ENCODE results near the gene C10orf105. TPM values are rescaled to one million over a fixed set of nuclear protein-coding genes. Genes with fewer than 3 reads are reported as not detected.

Gene C10orf105, protein sequence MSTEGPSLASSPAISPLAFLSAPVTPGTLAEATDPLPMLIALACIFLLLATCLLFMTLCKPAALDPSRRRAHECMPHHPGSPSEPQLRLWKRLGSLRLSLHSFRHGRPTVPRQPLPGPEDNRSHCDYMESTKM
- total RNA-seq, result under 0.01 TPM in 1 of 2 replicates, not detected in the other

DNA sequence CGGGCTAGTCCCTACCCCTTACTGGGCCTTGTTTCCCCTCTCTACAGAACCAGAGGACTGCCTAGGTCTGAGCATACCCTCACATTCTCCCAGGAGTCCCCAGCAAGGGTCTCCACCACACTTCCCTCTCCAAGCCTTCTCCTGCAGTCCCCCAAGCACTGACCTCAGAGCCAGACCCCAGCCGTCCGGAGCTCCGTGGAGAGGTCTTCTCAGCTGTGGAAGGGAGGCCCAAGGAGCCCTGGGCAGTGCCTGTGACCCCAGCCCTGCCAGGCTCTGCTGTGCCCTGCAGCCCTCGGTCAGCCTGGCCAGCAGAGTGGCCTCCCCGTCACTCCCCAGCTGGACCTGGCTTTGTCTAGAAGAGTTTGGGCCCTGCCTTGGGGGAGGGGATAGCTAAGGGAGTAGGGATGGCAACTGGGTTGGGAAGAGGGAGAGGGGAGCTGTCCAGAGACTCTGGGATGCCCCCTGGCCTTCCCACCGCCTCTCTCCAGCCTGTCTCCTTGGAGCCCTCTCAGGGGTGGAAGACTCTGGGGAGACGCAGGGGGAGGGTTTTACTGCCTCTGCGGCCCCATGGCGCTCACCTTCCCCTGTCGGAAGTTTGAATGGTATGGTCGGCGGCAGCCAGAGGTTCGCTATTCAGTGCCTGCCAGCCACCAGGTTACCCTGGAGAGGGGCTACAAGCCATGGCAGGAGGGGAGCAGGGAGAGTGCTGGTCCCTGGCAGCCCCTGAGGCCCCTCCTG, at the start of gene C10orf105:
TSS of gene C10orf105 (minus strand) at position 315 of the 738 bp plus-strand sequence. CDS start 3,441 bp downstream, outside the sequence.
- no peak for DNase-seq (ENCODE audit: low read depth in 2 of 2)

DNA sequence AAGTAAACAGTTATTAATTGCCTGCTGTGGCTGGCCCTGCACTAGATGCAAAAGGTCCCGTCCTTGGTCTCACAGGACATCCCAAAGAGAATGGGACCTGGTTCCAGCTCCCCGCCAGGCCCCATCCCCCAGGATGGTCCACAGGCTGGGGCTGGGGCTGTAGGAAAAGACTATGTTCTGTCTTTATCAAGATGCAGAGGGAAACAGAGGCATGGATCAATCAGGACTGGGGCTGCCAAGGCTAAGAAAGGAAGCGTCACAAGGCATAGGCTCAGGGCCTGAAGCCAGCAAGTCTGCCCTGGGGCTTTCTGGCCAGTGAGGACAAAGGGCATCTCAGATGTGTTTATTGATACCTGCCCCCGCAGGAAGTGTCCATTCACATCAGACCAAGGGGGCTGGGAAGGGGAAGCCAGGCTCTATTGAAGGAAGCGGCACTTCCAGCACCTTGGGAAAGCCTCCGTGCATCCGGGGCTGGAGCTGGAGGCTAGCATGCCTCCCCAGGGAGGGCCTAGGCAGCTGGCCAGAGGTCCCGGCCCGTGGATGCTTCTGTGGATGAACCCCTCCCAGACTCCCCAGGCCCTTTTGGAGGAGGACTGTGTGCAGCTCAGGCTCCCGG, 48.0 kb upstream of the C10orf105 start:
- peak in 1 of 2 donors; percentile 48 for DNase-seq (ENCODE audit: low read depth in 2 of 2)

DNA sequence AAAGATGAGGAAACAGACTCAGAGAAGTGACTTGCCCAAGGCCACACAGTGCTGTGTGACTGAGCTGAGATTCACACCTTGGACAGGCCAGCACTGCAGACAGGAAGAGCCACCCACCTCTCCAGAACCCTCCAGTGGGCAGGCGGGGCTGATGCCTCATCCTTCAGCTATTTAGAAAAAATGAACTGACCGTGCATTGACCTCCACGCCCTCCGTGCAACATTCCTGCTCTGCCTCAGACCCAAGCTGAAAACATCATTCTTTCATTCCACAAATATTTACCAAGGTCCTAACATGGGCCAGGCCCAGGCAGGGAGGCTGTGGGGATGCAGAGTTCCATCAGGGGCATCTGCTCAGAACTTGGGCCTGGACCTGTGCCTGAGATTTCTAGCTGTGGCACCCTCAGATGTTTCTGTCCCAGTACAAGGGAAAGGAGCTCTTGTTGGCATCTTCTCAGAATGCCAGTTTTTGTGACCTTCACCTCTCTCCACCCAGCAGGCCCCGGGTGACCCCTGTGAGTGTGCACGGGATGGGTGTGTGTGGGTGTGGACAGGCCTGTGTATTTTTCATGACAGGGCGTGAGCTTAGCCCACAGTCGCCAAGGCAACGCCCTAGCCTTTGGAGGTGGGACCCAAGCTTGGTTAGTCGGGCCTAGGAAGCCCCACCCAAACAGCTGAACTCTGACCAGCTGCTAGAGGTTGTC, 47.3 kb upstream of the C10orf105 start:
- peak; percentile 54 to 68 for DNase-seq (ENCODE audit: low read depth in 2 of 2)

DNA sequence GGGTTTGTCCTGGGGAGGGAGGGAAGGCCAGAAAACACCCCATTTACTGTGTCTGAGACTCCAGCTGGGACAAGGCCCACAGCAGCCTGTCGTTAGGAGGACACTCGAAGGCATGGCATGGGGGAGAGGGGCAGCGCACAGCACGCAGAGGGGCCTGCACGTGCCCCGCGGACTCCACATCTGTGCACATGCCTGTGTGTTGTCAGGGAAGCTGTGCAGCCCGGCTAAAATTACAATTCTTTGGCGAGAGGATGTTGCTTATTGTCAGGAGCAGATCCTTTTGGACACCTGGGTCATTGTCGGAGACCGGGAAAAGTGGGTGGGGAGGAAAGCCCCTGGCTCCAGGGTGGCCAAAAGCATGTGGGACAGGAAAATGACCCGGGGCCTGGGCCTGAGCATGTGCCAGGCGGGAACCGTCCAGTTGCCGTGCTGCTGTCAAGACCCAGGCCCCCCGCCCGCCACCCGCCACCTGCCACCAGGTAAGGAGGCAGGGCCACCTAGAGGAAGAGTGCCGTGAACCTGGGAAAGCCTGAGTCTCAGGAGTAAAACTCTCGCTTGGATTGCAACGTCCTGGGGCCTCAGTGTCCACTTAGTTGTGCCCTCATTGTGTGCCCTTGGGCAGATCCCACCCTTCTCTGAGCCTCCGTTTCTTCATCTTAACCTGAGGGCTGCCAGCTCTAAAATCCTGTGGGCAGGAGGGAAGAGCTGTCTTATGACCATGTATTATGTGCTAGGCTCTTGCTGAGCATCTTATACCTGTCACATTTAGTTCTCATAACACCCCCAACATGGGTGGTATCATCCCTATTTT, 46.5 kb upstream of the C10orf105 start:
- DNase-seq (ENCODE audit: low read depth in 2 of 2), result peak; percentile 12 to 38

DNA sequence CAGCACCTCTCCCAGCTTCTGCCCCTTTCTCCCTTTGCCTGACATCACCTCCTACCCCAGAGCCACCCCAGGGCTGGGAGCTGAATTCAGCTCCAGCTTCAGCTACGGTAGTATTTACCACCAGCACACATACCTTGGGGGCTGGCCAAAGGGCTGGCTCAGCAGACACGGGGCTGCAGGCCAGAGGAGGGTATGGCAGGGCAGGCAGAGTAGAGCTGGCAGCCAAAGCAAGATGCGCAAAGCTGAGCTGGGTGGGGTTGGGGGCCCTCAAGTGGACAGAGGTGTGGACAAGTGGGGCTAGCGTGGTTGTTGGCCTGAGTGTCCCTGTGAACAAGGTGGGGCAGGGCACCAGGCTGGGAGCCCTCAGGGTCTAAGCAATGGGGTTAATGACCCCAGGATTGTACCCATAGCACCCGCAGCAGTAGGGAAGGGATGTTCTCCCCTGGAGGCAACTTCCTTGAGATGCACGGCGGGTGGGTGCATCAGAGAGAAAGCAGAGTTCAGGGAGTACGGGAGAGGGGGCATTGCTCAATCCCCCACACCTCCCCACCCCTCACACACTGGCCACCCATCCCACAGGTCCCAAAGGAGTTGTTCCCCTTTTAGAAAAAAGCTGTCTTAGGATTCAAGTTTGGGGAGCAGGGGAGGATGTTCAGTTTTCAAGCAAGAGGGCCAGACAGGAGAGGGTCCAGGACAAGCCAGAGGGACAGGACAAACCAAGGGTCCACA, 45.8 kb upstream of the C10orf105 start:
- no peak for DNase-seq (ENCODE audit: low read depth in 2 of 2)

DNA sequence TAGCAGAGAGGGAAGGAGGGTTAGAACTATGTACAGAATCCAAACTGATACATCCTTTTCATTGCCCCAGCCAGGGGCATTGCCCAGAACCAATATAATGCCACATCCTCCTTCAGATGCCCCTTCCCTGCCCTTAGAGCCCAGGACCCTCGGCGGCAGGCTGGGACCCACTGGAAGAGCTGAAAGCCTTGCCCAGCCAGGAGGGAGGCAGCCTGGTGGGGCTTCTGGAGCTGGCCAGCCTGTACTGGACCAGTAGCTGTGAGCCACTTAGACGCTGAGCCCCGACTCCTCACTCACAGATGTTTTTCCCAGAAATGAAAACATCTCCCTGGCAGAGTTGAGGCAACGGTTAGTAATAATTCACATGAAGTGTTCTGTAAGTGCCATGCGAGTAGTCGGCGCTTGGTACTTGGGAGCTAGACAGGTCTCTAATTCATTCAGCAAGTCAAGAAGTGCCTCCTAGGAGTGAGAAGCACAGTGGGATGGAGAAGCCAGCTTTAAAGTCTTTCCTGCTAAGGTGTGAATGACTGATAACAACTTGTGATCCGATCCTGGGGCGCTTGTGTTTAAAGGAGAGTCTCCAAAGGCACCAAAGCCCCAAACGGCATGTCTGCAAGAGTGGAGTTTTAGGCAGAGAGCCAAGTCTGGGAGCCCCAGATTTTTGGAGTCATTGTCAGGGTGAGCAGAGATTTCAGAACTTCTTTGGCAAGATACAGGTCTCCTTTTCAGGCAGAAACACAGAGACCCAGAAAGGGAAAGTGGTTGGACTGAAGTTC, 44.0 kb upstream of the C10orf105 start:
- no peak for DNase-seq (ENCODE audit: low read depth in 2 of 2)

DNA sequence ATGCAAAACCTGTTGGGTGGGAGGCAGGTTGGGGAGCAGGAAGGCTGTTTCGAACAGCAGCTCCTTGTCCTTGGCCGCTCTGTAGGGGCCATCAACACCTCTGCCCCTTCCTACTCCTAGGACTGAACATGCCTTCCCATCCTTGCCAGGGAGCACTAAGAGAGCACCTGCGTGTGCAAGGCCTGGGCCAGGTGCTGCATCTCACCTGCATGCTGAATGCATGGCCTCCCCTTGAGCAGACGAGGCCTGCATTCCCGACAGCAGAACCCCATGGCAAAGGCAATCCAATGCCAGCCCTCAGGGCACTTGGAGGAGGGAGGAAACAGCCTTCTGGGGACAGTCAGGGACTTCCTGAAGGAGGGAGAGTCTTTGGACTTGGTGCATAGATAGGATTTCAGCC, 42.7 kb upstream of the C10orf105 start:
- DNase-seq (ENCODE audit: low read depth in 2 of 2), result no peak

DNA sequence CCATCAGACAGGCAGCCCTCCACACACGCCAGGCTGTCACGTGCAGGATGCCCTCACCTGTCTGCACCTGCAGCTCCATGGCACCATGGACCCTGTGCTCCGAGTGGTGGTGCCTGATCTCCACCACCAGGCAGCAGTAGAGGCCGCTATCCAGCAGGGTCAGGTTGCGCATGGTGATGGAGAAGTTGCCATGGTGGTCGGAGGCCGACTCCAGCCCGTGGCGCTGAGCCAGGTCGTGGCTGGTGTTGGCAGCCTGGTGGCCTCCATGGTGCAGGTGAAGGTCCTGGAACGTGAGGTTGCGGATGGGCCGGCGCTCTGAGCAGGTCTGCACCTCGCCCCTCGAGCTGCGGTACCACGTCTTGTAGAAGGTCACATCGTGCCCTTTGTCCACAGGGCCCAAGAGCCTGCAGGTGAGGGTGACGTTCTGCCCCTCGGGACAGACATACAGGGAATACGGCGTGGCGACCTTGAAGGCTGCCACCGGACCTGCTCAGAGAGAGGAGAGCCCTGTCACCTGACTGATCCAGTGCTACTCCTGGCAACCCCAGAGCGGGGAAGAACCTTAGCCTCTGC, 42.0 kb upstream of the C10orf105 start:
- DNase-seq (ENCODE audit: low read depth in 2 of 2), result no peak

DNA sequence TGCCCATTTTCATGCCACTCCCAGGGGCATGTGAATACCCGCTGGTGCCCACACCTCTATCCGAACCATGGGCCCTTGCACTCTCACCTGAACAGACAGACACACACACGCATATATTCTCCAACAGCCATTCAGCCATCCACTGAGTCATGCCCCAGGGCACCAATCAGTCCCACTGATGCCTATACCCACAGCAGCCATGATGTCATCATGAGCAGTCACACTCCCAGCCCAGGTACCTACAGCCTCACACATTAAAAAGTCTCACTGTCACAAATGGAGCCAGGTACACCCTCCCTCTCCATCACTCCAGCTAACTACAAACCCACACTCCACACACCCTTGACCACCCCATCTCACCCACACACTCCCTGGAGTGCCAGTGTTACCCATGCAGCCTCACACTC, 41.5 kb upstream of the C10orf105 start:
- no peak for DNase-seq (ENCODE audit: low read depth in 2 of 2)

DNA sequence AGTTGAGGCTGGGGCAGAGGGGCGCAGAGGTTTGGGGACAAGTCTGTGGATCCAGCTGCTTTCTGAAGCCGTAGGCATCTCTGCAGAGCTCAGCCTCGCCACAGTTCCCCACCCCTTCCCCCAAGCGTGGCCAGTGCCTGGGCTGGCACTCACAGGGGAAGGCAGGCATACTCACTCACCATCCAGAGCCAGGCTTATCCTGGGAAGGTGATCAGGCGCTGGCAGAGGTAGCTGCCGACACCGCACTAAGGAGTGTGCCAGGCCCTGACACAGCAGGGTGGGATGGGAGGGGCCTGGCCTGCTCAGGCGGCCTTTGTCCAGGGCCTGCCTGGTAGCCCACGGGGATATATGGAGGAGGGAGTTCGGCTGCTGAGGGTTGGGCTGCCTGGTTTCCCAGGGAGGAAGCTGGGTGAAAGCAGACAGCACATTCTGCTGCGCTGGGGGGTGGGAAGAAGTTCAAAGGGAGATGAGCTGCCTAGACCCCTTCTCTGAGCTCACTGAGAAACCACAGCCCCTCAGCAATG, 37.9 kb upstream of the C10orf105 start:
- DNase-seq (ENCODE audit: low read depth in 2 of 2), result no peak

DNA sequence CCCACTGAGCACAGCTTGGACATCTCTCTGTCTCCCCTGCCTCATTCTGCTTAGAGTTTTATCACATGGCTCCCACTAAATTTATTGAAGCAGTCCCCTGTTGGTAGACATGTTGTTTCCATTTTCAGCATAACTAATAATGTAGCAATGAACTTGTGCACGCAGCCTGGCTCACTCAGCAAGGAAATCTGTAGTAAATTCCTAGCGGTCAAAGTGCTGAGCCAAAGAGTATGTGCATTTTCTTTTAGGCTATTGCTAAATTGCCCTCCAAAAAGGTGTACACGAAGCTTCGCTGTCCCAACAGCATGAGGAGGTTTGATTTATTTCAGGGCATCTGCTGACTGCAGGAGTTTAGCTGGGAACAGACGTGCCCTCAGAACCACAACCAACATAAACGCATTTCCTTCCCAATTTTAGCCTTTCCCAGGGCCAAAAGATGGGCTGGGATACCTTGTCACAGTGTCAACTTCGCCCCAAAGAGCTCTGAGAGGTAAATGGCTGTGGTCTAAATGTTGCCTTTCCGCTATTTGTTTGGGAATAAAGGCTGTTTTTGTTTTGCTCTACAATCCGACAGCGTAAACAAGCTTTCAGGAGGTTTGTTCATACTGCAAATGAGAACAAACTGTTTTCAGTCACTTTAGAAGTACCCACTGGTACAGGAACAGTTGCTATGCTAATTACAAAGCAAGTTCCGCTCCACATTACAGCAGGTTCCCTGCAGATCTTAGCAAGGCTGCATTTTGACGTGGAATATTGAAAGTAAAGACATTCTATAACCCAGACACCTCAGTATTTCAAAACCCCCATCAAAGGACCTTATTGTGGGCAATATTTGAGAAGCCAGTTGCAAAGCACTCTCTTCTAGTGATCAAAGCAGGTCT, 37.0 kb upstream of the C10orf105 start:
- no peak for DNase-seq (ENCODE audit: low read depth in 2 of 2)

DNA sequence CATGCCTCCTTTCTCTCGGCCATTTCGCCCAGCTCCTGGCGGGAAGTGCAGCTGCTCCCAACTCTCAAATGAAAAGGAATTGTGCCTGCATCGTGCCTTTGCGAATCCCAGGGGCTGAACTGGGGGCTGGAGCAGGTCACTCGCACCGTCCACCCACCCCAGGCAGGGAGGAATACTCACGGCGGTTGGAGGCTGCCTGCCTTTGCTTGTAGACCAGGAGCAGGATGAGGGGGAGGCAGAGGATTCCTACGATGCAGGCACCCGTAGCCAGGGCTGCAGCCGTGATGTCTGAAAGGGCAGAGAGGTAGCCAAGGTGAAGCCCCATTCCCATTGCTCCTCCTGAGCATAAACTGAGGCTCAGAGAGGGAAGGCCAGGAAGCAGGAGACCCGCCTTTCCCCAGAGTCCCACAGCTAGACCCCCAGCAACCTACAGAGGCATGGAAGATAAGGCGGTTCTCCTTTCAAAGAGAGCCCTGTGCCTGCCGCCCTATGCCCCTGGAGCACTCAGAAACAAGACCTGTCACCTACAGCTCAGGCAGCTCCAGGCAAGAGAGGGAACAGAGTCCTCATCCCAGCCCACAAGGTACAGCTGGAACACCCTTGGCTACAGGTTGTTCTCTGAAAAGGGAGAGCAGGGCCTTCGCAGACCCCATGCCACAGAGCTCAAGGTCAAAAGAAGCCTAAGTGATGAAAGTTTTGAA, 35.8 kb upstream of the C10orf105 start:
- DNase-seq (ENCODE audit: low read depth in 2 of 2), result no peak

DNA sequence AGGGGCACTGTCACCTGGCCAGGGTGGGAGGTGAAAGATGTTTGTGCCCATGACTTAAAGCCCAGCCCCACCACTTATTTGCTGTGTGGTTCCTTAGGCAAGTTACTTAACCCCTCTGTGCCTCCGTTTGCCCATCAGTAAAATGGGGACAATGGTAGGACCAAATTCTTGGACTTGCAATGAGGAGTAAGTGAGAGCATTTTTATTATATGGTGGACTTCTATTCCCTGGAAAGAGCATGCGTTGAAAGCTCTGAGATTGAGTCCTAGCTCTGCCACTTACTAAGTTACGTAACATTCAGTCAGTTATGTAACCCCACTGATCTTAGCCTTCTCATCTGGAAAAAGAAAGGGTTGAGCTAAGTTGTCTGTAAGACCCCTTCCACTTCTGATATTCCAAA, 35.0 kb upstream of the C10orf105 start:
- DNase-seq (ENCODE audit: low read depth in 2 of 2), result no peak

DNA sequence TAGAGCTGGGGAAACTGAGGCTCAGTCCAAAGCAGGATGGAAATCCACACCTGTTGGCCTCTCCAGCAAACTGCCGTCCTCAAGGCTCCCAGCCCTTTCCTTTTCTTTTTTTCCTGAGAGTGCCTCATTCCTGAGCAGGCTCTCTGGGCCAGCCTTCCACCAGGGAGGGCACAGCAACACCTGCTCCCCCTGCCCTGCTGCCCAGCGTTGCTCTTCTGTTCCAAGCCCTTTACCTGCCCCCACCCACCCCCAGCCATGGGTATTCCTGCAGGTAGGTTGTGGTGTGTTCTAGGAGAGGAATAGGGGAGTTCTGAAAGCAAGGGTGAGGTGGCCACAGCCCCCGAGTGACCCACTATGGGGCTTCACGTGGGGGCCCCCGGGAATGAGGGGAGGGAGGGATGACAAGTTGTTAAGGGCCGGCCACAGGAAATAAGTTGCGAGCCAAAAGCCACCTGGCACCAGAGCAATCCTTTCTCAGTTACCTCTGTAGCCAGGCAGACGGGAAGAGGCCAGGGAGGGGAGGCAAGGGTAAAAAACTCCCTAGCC, 34.5 kb upstream of the C10orf105 start:
- DNase-seq (ENCODE audit: low read depth in 2 of 2), result no peak

DNA sequence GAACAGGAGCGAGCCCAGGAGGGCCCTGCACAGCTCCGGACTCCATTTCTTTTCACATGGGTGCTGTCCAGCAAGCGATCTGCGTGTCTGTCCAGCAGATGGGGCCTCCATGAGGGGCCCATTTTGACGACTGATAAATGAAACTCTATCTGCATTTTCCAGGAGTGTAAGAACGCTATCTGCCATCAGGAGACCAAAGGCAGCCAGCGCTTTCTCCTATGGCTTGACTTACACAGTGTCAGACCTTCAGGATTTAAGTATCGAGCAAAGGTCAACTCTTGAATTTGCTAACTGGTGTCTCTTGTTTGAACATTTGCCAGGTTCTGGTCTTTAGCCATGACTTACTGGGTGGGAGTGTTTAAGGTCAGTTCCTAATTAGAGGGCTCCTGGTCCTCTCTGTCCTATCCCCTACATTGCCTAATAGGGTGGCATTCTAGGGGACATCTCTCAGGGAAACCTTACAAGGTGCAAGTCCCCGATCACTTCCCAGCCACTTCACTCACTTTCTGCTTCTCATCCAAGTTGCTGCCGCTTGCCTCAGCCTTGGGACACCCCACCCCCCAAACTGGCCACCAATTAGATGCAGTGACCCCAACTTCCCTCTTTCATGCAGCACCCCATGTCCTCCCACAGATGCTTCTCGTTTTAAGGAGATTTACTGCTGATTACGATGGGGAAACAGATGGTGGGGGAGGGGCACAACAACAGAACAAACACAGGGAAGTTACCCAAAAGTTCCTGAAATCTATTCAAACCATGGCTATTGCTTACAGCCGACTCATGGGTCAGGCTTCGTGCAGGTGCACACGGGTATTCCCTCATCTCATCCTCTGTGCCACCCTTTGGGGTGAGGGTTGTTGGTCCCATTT, 33.7 kb upstream of the C10orf105 start:
- no peak for DNase-seq (ENCODE audit: low read depth in 2 of 2)

DNA sequence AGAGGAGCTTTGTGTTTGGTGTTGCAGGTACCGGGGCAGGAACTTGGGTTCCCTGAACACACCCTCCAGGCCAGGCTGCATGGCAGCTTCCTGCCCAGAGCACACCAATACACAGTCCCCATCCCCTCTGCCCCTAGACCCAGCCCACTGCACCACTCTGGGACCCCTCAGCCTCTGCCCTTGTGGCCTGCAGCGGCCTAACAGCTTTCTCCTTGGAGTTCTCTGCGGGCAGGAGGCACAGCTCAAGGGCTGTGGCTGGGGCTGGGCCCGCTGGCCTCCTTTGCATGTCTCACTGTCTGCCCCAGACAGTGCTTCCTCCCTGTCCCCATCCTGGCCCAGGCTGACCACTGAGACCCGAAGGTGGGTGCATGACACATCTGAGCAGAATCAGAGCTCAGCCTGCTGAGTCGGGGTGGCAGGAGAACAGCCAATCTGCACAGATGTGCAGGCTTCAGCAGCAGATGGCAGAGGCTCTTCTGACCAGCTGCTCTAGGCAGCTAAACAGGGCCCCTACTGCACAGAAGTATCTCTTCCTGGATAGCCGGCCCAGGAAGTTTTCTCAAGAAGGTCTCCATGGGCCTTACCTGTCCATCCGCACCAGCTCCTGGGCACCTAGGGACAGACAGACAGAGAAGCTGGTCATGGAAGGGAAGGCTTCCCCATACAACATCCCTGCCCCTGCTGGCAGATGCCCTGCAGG, 33.0 kb upstream of the C10orf105 start:
- no peak for DNase-seq (ENCODE audit: low read depth in 2 of 2)

Data from dermis microvascular lymphatic vessel endothelial cell (primary cell).